Endothelial cell of umbilical vein (primary cell): ENCODE results near the gene IER5. TPM values are rescaled to one million over a fixed set of nuclear protein-coding genes. Genes with fewer than 3 reads are reported as not detected.

Experiments used
- BruUV-seq: library from RNA; stranded (reverse); fragments of 400-500 nt; replicated peaks from 2 replicates; lab custom pipeline; 2021; lab: Mats Ljungman, UMichigan
- CTCF ChIA-PET: fragments of 300-600, 350-600 bp; sonication (Branson Sonifier 250); formaldehyde crosslinking; loops from one replicate; lab custom pipeline; 2021; ENCODE audit warnings: antibody characterized with exemption, inconsistent platforms; lab: Charles Lee
- POLR2A ChIA-PET: fragments of 300-600, 350-600 bp; sonication (Branson Sonifier 250); formaldehyde crosslinking; loops from one replicate; lab custom pipeline; 2021; ENCODE audit warnings: antibody characterized with exemption, inconsistent platforms; lab: Charles Lee
- DNase-seq: peaks from one replicate; pipeline ENCODE4 v3.0.0-alpha.2; 2011; ENCODE audit warnings: low read depth, low spot score
- FAIRE-seq: peaks from 2 replicates; lab custom pipeline; 2011; peaks lifted over from hg19 to GRCh38; lab: Jason Lieb, UNC
- H2AFZ ChIP-seq: 2 replicates; pipeline ENCODE4 v1.6.0; 2012; ENCODE audit warnings: low read depth, low read length, control low read depth, inconsistent platforms
- H3K27ac ChIP-seq: 2 replicates; pipeline ENCODE4 v1.5.1; 2011; ENCODE audit warnings: low read depth, mild to moderate bottlenecking, control low read depth, low read length, moderate library complexity; ENCODE audit not compliant: insufficient read depth
- H3K27me3 ChIP-seq, 2 experiments: 2 replicates each; pipeline versions ENCODE4 v1.6.0 to v1.6.1; 2011; ENCODE audit warnings: low read length in 2 of 2, mixed read lengths in 1 of 2; ENCODE audit not compliant: control insufficient read depth in 2 of 2, insufficient read depth in 2 of 2
- H3K36me3 ChIP-seq, 2 experiments: 2 replicates in 1 of 2; 3 replicates in 1 of 2; pipeline ENCODE4 v1.5.1; 2011; ENCODE audit warnings: low read length in 2 of 2, mild to moderate bottlenecking in 1 of 2, moderate library complexity in 1 of 2; ENCODE audit not compliant: control insufficient read depth in 2 of 2, insufficient read depth in 2 of 2; ENCODE audit errors: extremely low read depth in 1 of 2
- H3K4me1 ChIP-seq: 3 replicates; pipeline ENCODE4 v1.5.1; 2011; ENCODE audit warnings: mild to moderate bottlenecking, low read length; ENCODE audit not compliant: control insufficient read depth, insufficient read depth; ENCODE audit errors: extremely low read depth
- H3K4me2 ChIP-seq: 2 replicates; pipeline ENCODE4 v1.6.1; 2011; ENCODE audit warnings: low read length, control low read depth, mixed read lengths; ENCODE audit not compliant: insufficient read depth
- H3K4me3 ChIP-seq, 3 experiments: fragments of 200-600 bp in 1 of 3; sonication (generic), shearing (Covaris generic) in 1 of 3; replicated peaks in 1 of 3; 2 replicates each; pipeline ENCODE4 v1.5.1; 2011 to 2016; ENCODE audit warnings: control low read depth in 3 of 3, low read length in 3 of 3, mild to moderate bottlenecking in 2 of 3, inconsistent platforms in 1 of 3, low read depth in 1 of 3, moderate library complexity in 1 of 3; ENCODE audit not compliant: insufficient read depth in 1 of 3
- H3K79me2 ChIP-seq: 2 replicates; pipeline ENCODE4 v1.6.0; 2012; ENCODE audit warnings: low read length, inconsistent platforms; ENCODE audit not compliant: control insufficient read depth, insufficient read depth
- H3K9ac ChIP-seq: replicated peaks from 2 replicates; pipeline ENCODE3; 2011; ENCODE audit warnings: low read length, control low read depth; ENCODE audit not compliant: insufficient read depth; ENCODE audit errors: extremely low read depth
- H3K9me1 ChIP-seq: replicated peaks from 3 replicates; pipeline ENCODE4 v1.6.0; 2011; ENCODE audit warnings: mild to moderate bottlenecking, low read length; ENCODE audit not compliant: control insufficient read depth, insufficient read depth; ENCODE audit errors: extremely low read depth
- H3K9me3 ChIP-seq: replicated peaks from 2 replicates; pipeline ENCODE4 v1.5.1; 2012; ENCODE audit warnings: low read length, inconsistent platforms; ENCODE audit not compliant: control insufficient read depth, insufficient read depth
- H4K20me1 ChIP-seq: replicated peaks from 2 replicates; pipeline ENCODE3; 2011; ENCODE audit warnings: mild to moderate bottlenecking, low read length; ENCODE audit not compliant: control insufficient read depth, insufficient read depth; ENCODE audit errors: extremely low read depth
- EZH2 ChIP-seq: IDR thresholded peaks from 2 replicates; pipeline ENCODE4 v1.6.1; 2012; ENCODE audit warnings: borderline replicate concordance, low read depth, mild to moderate bottlenecking, moderate library complexity, low read length, inconsistent platforms; ENCODE audit not compliant: severe bottlenecking
- FOS ChIP-seq: IDR thresholded peaks from 2 replicates; pipeline ENCODE4 v1.6.1; 2011; ENCODE audit warnings: mild to moderate bottlenecking, low read length, moderate library complexity, borderline replicate concordance; ENCODE audit not compliant: insufficient read depth
- GATA2 ChIP-seq: IDR thresholded peaks from 2 replicates; pipeline ENCODE4 v1.7.0; 2011; ENCODE audit warnings: low read depth, mild to moderate bottlenecking, moderate library complexity, mixed read lengths, low read length; ENCODE audit not compliant: insufficient read length, insufficient read depth
- JUN ChIP-seq: IDR thresholded peaks from 2 replicates; pipeline ENCODE4 v1.6.1; 2011; ENCODE audit warnings: borderline replicate concordance, low read depth; ENCODE audit not compliant: insufficient read length, insufficient read depth
- MYC ChIP-seq: IDR thresholded peaks from one replicate; pipeline ENCODE4 v1.6.1; 2011; ENCODE audit warnings: mild to moderate bottlenecking, low read depth, low read length
- POLR2A ChIP-seq: IDR thresholded peaks from 2 replicates; pipeline ENCODE4 v1.6.1; 2012; ENCODE audit warnings: low read depth, mild to moderate bottlenecking, control low read depth, low read length
- POLR2AphosphoS5 ChIP-seq: IDR thresholded peaks from 2 replicates; pipeline ENCODE4 v1.6.1; 2012; ENCODE audit warnings: low read depth, mild to moderate bottlenecking, control low read depth, low read length, moderate library complexity; ENCODE audit not compliant: insufficient read depth
- dilution Hi-C: fragments of 300-500 bp; cut with MboI; formaldehyde crosslinking; loops from one replicate; pipeline ENCODE4 v1.15.0; 2019; ENCODE audit warnings: low sequenced_read_pairs; ENCODE audit not compliant: extremely low pct_ligation_motif_present
- intact Hi-C: fragments of 100-400 bp; cut with micrococcal nuclease; formaldehyde crosslinking; loops from one replicate; pipeline ENCODE4 v1.10.0; 2022
- polyA plus RNA-seq, 4 experiments: library from polyadenylated mRNA; depleted of rRNA in 3 of 4; stranded (reverse) in 3 of 4; unstranded in 1 of 4; fragments of >200 nt; gene quantifications; 2 replicates each; pipeline versions ENCODE4 v1.2.1 to v1.2.3, GENCODE V29; 2011 to 2012; ENCODE audit warnings: missing spikeins in 1 of 4
- total RNA-seq: library from RNA; stranded (reverse); gene quantifications from 2 replicates; pipeline ENCODE4 v1.2.3, GENCODE V29; 2021
- TF ChIP-seq, protein P1 (sequence below), 2 donors: IDR thresholded peaks; 1 replicate in 1 of 2; 2 replicates in 1 of 2; pipeline ENCODE4 v1.5.1; 2011; ENCODE audit warnings: low read length in 2 of 2, mild to moderate bottlenecking in 2 of 2, moderate library complexity in 2 of 2, control low read depth in 1 of 2, inconsistent platforms in 1 of 2, low read depth in 1 of 2; ENCODE audit not compliant: insufficient read depth in 1 of 2; ENCODE audit errors: extremely low read depth in 1 of 2
- TF ChIP-seq, protein P2 (sequence below): IDR thresholded peaks from 2 replicates; pipeline ENCODE4 v1.6.1; 2011; ENCODE audit not compliant: insufficient read depth, insufficient read length

Gene IER5
- total and polyA plus RNA-seq, 2 donors (not counting 3 experiments of a cell fraction or from before 2014, with no cell fraction given) = 6.6 to 14.4 TPM

DNA sequence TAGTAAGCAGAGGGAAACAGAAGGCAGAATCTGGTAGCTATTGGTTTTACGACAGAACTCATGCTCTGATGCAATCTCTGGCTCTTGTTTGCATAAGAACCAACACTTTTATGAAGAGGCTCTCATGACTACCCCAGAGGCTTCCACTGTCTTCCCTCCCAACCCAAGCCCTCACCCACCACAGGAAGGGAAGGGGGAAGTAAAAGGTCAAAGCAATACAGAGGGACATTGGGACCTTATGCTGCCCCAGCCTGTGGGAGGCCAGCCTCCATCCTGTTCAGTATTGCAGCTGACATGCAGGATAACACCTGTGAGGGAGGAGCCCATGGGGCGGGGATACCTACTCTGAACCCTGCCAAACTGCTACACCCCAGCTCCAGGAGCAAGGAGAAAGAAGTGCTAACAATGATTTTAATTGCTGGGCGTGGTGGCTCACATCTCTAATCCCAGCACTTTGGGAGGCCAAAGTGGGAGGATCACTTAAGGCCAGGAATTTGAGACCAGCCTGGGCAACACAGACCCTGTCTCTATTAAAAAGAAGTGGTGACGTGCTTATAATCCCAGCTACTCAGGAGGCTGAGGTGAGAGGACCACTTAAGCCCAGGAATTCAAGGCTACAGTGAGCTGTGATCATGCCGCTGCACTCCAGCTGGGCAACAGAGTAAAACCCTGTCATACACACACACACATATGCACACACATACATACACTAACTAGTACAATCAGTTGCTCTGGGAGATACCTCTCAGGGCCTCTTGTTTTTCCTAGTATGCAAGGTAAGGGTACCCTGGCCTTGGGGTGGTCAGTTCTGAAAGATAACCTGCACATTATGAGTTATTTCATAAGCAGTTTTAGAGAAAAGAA is 45.2 kb upstream of the IER5 start:
- Histone ChIP-seq H4K20me1 (no peaks in the 10 kb centered on the region), H3K4me3 (no peak overlapping the region), H3K27ac (no peak overlapping the region), H3K27me3 (no peaks in the 10 kb centered on the region), H2AFZ (no peak overlapping the region), H3K36me3 (no peaks in the 10 kb centered on the region), H3K9ac (no peak overlapping the region), H3K4me2 (no peak overlapping the region), H3K4me1 (no peaks in the 10 kb centered on the region), H3K9me1 (no peaks in the 10 kb centered on the region), H3K79me2 (no peaks in the 10 kb centered on the region), H3K9me3 (no peaks in the 10 kb centered on the region)
- ChIA-PET CTCF (interaction anchor here (0.6 to 1.6 kb wide), 7 partner anchors 10 to 111 kb away, joined by 3 to 9 read pairs (median 3); partner anchors contain the start of gene MR1), POLR2A (interaction anchor here (1.1 kb wide), 1 partner anchor 21 kb away, joined by 3 read pairs; the partner anchor contains the start of gene STX6)
- BruUV-seq = no TSS peak
- TF ChIP-seq, protein P1, sequence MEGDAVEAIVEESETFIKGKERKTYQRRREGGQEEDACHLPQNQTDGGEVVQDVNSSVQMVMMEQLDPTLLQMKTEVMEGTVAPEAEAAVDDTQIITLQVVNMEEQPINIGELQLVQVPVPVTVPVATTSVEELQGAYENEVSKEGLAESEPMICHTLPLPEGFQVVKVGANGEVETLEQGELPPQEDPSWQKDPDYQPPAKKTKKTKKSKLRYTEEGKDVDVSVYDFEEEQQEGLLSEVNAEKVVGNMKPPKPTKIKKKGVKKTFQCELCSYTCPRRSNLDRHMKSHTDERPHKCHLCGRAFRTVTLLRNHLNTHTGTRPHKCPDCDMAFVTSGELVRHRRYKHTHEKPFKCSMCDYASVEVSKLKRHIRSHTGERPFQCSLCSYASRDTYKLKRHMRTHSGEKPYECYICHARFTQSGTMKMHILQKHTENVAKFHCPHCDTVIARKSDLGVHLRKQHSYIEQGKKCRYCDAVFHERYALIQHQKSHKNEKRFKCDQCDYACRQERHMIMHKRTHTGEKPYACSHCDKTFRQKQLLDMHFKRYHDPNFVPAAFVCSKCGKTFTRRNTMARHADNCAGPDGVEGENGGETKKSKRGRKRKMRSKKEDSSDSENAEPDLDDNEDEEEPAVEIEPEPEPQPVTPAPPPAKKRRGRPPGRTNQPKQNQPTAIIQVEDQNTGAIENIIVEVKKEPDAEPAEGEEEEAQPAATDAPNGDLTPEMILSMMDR (IDR thresholded peaks at IDR 0.05; ENCODE audit: extremely low read depth in 1 of 2, insufficient read depth in 1 of 2, low read depth in 1 of 2, low read length in 2 of 2) = no peak
- TF ChIP-seq POLR2AphosphoS5 (no peak), JUN (no peak), GATA2 (no peak), EZH2 (no peak), POLR2A (no peak), FOS (no peak), MYC (no peak)
- TF ChIP-seq, protein P2, sequence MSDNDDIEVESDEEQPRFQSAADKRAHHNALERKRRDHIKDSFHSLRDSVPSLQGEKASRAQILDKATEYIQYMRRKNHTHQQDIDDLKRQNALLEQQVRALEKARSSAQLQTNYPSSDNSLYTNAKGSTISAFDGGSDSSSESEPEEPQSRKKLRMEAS = no peak
- dilution Hi-C loops = no loop called here
- FAIRE-seq (no peak), DNase-seq (no peak)
- intact Hi-C loops = no loop called here
